SHP77 (cell line): Measurements from ENCODE around the gene GAN.

ENCODE experiments used
- DNase-seq, 2 experiments: peaks; one replicate each; lab custom pipeline; 2025; lab: John Stamatoyannopoulos, UW

GAN gene

DNA sequence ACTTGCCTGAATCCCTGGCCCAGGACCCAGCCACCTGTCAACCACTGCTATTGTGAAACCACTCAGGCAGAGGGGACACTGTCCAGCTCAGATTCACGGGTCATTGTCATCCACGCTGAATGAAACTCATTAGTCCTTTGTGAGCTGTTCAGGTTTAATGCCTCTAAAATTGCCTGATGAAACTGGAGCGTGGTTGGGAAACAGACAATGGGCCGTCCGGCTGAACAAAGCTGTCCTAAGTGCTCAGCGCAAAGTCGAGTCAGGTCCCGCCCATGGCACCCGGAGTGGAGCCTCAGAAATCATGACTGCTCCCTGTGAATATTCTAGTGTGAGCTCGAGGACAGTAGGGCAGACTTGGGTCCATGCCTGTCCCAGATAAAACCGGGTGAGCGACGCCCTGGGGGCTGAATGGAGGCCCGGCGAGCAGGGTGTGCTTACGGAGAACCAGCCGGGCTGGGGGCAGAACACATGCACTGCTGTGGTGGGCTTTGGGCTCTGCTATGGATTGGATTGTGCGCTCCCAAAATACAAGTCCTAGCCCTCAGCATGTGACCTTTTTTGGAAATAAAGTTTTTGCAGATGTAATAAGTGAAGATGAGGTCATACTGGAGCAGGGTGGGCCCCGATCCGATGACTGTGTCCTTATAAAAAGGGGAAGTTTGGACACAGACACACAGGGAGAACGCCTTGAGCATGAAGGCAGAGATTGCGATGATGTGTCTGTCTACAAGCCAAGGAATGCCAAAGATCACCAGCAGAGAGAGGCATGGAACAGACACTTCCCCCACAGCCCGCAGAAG, 117.0 kb downstream of the GAN start:
- no peak for DNase-seq

GRCh38 chr16:81432937-81433557, 118.3 kb downstream of the GAN start:
- DNase-seq, result peak; percentile 78 to 86

DNA sequence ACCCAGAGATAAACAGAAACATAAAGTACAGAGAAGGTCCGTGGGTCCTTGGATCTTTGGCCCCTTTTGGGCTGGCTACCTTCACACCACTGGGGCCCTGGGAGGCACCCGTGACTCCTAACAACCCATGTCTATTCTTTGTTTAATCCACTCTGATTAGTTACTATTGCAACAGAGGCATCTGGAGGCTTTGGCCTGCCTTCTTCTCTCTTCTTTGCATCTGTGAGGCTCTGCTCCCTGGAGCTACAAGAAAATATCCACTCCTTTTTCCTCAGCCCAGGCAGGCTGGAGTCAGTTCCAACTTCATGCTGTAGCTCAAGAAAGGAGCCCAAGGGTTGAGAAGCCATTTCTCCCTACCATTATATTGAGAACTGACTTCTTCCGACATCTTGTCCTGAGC, 120.3 kb downstream of the GAN start:
- no peak for DNase-seq

DNA sequence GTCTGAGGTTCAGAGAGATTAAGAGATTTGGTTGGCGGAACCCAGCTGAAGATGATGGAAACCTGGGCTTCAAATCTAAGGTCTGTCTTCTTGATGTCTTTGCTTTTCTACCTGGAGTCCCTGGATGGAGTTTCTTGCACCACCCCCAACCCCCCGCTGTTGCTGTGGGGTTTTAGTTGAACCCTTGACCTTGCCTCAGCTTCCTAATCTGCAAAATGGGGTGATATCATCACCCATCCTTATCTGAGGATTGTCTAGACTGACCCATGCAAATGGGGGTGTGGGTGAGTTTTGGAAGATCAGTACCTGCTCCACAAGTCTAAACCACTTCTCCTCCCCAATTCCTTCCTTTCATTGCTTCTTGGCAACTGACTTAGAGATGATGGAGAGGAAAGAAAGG, 120.8 kb downstream of the GAN start:
- DNase-seq, result no peak

DNA sequence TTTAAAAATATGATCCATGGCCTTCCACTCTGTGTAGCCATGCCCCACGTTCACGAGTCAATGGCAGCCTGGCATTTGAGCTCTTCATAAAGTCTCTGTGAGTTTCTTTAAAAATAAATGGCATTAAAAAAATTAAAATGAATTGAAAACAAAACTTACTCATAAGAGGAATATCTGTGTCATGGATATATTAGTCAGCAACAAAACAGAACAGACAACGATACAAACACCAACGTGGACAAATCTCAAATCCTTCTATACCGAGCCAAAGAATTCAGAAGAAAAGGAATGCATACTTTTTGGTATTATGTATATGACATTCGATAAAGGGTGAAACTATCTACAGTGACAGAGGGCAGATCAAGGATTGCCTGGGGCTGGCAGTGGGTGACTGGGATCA, 121.6 kb downstream of the GAN start:
- no peak for DNase-seq

DNA sequence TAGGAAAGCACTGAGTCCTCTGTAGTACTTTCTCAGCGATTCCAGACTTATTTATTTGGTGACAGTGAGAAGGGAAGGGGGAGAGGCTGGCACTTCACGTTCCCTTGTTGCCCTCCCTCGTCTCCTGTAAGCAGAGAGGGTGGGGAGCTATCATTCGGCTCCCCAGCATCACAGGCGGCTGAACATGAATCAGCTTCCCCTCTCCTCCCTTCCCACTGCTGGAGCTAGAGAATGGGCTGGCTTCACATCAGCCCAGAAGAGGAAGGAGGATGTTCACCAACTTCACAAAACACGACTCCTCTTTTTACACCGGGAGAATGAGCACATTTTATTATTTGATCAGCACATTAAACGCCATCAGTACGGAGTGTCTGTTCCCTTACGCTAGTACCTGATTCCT, 123.1 kb downstream of the GAN start:
- no peak for DNase-seq
